OCI-M2 (cell line): ENCODE data around the gene OR2G3.
A peak's percentile ranks its signal among the peaks of the same experiment; 100 is the strongest.

Experiments
- DNase-seq: peaks from one replicate; lab custom pipeline; 2025; ENCODE audit not compliant: unreplicated experiment; lab: John Stamatoyannopoulos, UW

OR2G3 gene

DNA sequence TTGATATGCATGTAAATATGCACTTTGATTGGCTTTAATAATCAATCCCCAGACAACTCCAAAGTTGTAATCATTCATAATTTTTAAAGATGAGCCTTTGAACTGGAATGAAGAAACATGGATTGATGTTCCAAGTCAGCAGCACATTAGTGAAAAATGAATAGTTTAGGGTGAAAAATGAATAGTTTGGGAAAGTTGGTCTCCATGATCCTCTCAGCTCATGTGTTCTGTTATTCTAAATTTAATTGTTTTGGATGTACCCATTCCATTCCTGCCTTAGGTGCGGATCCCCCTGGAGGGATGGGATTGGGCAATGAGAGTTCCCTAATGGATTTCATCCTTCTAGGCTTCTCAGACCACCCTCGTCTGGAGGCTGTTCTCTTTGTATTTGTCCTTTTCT is at the start of gene OR2G3:
OR2G3 (plus strand) TSS at position 301 of the 400 bp plus-strand sequence; CDS start at position 301, 0 bp downstream.
- DNase-seq = no peak

DNA sequence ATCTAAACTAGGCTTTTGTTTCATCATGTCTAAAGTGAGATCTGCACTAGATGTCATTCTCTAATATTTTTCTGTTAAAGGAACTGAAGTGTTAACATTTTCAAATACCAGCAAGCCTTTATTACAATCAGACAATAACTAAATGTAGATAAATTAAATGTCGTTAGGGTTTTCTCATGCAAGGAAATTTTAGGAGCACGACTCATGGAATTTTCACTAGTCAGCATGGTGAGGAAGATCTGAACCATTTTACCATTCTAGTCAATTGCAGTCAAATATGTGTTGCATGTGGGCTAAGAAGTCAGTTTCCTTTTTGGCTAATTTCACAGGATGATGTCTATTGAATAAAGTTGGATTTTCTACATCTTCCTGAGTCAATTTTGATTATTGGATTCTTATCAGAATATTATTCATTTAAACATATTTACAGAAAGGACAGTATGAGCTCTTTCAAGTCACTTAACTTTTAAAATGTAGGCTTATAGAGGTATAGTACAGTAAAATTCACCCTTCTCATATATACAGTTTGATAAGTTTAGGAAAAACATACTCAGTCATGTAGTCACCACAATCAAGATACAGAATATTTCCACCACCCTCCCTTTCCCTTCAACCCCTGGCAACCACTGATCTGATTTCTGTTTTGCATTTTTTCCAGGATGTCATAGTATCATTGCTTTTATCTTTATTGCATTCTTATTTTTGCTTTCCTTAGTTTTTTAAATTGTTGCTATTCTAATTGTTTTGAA is 47.3 kb upstream of the OR2G3 start:
- no peak for DNase-seq

DNA sequence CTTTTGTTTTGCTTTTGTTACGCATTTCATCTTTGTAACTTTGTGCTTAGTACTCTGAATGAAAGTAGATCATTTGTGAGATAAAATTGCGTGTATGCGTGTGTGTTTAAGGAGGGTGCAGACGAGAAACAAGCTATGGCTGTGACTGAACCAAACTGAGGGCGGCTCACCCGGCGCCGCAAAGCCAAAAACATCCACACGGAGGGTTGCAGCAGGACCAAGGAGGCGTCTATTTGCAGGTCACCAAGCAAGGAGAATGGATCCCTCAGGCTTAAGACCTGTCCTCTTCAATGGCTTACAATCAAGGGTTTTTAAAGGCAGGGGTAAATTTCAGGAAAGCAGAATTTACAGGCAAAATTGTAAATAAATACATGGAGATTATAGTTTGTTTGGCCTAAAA is 43.7 kb upstream of the OR2G3 start:
- no peak for DNase-seq

GRCh38 chr1:247562198-247562597 is 43.2 kb upstream of the OR2G3 start:
- no peak for DNase-seq

DNA sequence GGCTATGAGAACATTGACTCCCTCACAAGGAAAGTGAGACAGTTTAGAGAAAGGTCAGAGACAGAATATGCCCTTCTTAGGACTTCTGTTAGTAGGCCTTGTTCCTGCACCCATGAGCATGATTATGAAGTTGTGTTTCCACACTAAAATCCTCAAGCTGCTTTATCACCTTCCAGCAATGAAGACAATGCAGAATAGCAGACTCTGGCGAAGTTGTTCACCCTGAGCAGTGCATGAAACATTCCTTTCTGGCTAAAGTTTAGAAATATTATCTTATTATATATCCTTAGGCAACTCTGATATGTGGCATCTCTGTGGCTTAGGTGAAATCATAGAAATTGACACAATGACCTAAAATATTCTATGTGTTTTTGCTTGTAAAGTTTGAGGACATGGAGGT is 31.1 kb upstream of the OR2G3 start:
- DNase-seq = no peak

DNA sequence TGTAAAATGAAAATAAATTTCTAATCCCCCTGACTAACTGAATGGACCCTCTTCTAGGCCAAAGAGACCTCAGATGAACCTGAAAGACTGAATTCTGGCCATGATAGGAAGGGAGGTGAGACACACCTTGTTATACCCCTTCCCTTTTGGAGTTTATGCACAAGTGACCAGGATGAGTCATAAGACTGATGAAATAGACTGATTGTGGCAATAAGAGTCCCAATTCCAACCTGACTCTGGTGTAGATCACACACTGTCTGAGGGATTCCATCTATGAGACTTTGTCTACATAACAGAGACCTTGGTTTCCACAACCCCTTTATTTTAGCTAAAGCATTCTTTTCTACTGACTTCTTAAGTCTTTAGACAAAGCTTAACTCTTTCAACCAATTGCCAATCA is 30.7 kb upstream of the OR2G3 start:
- DNase-seq = no peak

DNA sequence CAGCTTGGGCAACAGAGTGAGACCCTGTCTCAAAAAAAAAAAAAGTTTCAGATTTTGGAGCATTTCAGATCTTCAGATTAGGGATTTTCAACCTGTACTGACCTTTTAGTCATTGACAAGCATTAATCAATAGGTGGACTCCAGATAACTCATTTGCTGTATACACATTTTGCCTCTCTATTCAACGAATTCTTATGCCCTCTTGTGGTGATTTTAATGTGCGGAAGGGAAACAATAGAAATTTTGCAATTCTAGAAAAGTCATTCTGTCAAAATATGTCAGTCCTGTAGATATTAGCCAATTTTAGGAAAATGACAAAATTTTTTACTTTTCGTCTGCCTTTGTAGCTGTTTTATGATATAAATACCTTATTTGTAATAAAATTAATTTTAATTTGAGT is 28.9 kb upstream of the OR2G3 start:
- no peak for DNase-seq

GRCh38 chr1:247578946-247579460 is 26.4 kb upstream of the OR2G3 start:
- DNase-seq = no peak

GRCh38 chr1:247588060-247588459 is 17.3 kb upstream of the OR2G3 start, which contains the start of gene OR2G2:
OR2G2 (plus strand) TSS chr1:247588360; CDS start chr1:247588360, 0 bp downstream.
- no peak for DNase-seq

DNA sequence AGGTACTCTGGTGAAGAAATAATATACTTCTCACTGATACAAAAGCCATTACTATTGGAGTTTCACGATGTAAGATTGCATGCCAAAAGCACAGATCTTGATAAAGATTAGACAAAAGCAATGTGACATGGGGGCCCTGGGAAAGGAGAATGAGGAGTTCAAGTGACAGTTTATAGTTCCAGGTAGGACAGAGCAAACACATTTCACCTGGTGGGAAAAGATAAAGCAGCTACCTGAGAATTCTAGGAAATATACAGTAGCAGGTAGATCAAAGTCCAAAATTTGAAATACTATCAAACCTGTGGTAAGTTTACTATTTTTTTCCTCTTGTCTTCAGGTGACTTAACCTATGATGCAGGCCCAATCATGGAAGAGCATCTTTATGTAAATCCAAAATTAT is 8.0 kb downstream of the OR2G3 start:
- DNase-seq = no peak

GRCh38 chr1:247614625-247615024 is 9.2 kb downstream of the OR2G3 start:
- no peak for DNase-seq

- no peak for DNase-seq
Observed at GRCh38 chr1:247627951-247628350, 22.6 kb downstream of the OR2G3 start.

GRCh38 chr1:247638011-247638410 is 32.6 kb downstream of the OR2G3 start:
- no peak for DNase-seq

- no peak for DNase-seq
Observed at GRCh38 chr1:247638781-247639180, 33.4 kb downstream of the OR2G3 start.

DNA sequence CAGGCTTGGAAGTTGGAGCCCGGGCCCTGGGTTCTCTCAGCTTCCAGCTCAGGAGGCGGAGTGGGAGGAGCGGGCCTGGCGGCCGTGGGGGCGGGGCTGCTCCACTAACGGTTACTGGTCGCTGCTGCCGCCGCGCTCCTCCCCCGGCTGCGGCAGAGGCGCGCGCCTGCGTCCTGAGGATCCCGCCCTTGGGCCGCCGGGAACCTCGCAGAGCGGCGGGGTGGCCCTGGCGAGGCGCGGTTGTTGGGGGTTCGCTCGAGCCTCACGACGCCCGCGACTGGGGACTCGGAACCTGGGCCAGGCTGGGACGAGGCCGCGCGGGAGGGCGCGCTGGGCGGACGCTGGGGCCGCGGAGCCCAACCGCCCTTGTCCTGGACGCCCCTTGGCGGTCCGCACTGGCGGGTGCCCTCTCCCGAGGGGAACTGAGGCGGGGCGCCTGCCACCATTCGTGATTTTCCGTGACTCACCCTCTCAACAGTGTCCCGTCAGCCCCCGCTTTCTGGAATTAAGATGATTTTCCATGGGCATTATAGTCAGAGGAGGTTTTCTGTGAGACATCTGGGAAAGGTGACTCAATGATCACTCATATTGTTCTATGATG is 34.1 kb downstream of the OR2G3 start:
- peak; percentile 43 for DNase-seq

GRCh38 chr1:247642742-247643141 is 37.4 kb downstream of the OR2G3 start:
- DNase-seq = no peak

GRCh38 chr1:247646867-247647266 is 41.5 kb downstream of the OR2G3 start:
- no peak for DNase-seq

- no peak for DNase-seq
Observed at GRCh38 chr1:247647864-247648263, 42.5 kb downstream of the OR2G3 start.

DNA sequence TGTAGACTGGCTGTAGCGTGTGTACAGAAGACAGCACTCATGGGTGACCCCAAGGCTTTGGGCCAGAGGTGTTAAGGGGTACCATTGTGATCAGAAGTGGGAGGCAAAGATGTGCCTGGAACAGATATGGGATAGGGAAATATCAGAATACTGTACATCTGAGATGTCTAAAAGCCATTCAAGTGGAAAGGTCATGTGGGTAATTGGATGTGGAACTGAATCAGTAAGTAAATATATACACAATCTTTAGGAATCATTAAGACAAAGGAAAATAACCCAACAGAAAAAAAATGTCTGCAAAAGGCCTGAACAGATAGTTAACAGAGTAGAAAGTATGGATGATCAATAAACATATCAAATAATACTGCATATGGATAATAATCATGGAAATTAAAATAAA is 47.7 kb downstream of the OR2G3 start:
- no peak for DNase-seq
